Upper lobe of right lung (tissue), 1 donor: Measurements from ENCODE around the gene CLCNKB. TPM values are rescaled to one million over a fixed set of nuclear protein-coding genes. Genes with fewer than 3 reads are reported as not detected.

Experiments
- ATAC-seq: fragments of 200-7000 bp; cut with Tn5 transposase; one replicate; pipeline ENCODE4 v1.9.1; 2020; ENCODE audit warnings: mild to moderate bottlenecking, moderate library complexity
- DNase-seq: peaks from one replicate; pipeline ENCODE4 v3.0.0-alpha.2; 2020
- H3K27ac ChIP-seq: fragments of 200-600 bp; one replicate; pipeline ENCODE4 v1.8.0; 2022
- H3K27me3 ChIP-seq: fragments of 200-600 bp; one replicate; pipeline ENCODE4 v1.8.0; 2022; ENCODE audit warnings: mild to moderate bottlenecking
- H3K36me3 ChIP-seq: fragments of 200-600 bp; one replicate; pipeline ENCODE4 v1.8.0; 2022
- H3K4me1 ChIP-seq: fragments of 200-600 bp; one replicate; pipeline ENCODE4 v1.8.0; 2022
- H3K4me3 ChIP-seq: fragments of 200-600 bp; one replicate; pipeline ENCODE4 v1.8.0; 2022; ENCODE audit warnings: mild to moderate bottlenecking
- H3K9me3 ChIP-seq: fragments of 200-600 bp; one replicate; pipeline ENCODE4 v1.8.0; 2022
- intact Hi-C: fragments of 100-400 bp; cut with DNase I; formaldehyde crosslinking; loops from one replicate; pipeline ENCODE4 v1.11.0; 2022
- total RNA-seq: library from RNA; stranded (reverse); fragmentation: NEBNext Ultra II Directional; extraction: Animal tissue kit (Norgen Biotek cat#: 25700); gene quantifications from one replicate; pipeline ENCODE4 v1.2.1, GENCODE V29; 2021
- TF ChIP-seq, protein P1 (sequence below): fragments of 200-600 bp; IDR thresholded peaks from one replicate; pipeline ENCODE4 v1.8.0; 2022; ENCODE audit warnings: antibody characterized with exemption
- donor health status: DM: no; HTN: yes; CAD: no; lungs with severe emphysema.

The CLCNKB gene
- total RNA-seq, 1 donor from 2014 or later: 0.35 TPM

DNA sequence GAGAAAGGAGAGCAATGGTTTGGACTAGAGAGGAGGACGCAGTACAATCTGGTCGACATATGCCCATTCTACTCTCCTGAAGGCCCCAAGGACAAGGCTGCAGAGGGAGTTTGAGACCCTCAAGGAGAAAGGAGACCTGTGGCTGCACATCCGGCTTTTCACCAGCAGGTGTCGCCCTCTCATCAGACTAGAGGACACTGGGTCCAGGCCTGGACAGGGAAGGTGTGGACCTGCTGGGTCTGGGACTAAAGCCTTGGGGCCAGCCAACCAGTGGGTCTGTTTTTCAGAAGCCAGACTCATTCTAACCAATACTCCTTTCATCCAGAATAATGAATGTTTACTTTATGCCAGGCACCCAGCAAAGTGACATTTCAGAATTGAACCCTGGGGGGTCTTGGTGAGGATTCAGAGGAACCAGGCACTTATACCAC lies 34.5 kb upstream of the CLCNKB start:
- Histone ChIP-seq H3K36me3 (no peaks in the 10 kb centered on the region), H3K9me3 (no peaks in the 10 kb centered on the region), H3K27ac (no peak overlapping the region), H3K4me1 (peaks cover 16% of the 10 kb centered on the region), H3K4me3 (no peak overlapping the region), H3K27me3 (no peaks in the 10 kb centered on the region)
- intact Hi-C loops: loop anchor here (5.0 kb wide), 1 partner anchor 48 kb away; no protein-coding TSS in a partner anchor
- peak; percentile 83 for ATAC-seq
- TF ChIP-seq, protein P1, sequence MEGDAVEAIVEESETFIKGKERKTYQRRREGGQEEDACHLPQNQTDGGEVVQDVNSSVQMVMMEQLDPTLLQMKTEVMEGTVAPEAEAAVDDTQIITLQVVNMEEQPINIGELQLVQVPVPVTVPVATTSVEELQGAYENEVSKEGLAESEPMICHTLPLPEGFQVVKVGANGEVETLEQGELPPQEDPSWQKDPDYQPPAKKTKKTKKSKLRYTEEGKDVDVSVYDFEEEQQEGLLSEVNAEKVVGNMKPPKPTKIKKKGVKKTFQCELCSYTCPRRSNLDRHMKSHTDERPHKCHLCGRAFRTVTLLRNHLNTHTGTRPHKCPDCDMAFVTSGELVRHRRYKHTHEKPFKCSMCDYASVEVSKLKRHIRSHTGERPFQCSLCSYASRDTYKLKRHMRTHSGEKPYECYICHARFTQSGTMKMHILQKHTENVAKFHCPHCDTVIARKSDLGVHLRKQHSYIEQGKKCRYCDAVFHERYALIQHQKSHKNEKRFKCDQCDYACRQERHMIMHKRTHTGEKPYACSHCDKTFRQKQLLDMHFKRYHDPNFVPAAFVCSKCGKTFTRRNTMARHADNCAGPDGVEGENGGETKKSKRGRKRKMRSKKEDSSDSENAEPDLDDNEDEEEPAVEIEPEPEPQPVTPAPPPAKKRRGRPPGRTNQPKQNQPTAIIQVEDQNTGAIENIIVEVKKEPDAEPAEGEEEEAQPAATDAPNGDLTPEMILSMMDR: peak; percentile 97
- peak; percentile 88 for DNase-seq

- TF ChIP-seq, protein P1: no peak
- Histone ChIP-seq H3K9me3 (no peaks in the 10 kb centered on the region), H3K27ac (no peak overlapping the region), H3K27me3 (no peaks in the 10 kb centered on the region), H3K4me3 (no peak overlapping the region), H3K4me1 (peaks cover 16% of the 10 kb centered on the region), H3K36me3 (no peaks in the 10 kb centered on the region)
- intact Hi-C loops: loop anchor here (5.0 kb wide), 1 partner anchor 48 kb away; no protein-coding TSS in a partner anchor
- no peak for DNase-seq
- ATAC-seq: no peak
Observed at GRCh38 chr1:16009678-16010077, 33.9 kb upstream of the CLCNKB start.

DNA sequence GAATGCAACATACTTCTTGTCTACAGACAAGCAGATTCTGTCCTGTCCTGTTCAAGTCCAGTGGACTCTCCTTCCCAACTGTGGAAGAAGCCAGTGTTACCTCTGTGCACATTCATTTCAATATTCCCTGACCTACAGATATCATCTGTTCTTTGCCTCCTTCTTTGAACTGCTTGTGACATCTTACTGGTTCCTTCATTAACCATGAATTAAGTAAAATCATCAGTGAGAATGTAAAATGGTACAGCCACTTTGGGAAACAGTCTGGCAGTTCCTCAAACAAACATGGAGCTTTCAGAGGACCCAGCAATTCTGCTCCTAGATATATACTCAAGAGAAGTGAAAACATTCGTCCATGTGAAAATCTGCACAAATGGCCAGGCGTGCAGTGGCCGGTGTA lies 32.7 kb upstream of the CLCNKB start:
- no peak overlapping the region for H3K4me3 ChIP-seq
- TF ChIP-seq, protein P1: no peak
- H3K27ac ChIP-seq: no peak overlapping the region
- no peaks in the 10 kb centered on the region for H3K9me3 ChIP-seq
- ATAC-seq (no peak), DNase-seq (no peak)
- no peaks in the 10 kb centered on the region for H3K27me3 ChIP-seq
- peaks cover 16% of the 10 kb centered on the region for H3K4me1 ChIP-seq
- intact Hi-C loops: no loop called here
- no peaks in the 10 kb centered on the region for H3K36me3 ChIP-seq

DNA sequence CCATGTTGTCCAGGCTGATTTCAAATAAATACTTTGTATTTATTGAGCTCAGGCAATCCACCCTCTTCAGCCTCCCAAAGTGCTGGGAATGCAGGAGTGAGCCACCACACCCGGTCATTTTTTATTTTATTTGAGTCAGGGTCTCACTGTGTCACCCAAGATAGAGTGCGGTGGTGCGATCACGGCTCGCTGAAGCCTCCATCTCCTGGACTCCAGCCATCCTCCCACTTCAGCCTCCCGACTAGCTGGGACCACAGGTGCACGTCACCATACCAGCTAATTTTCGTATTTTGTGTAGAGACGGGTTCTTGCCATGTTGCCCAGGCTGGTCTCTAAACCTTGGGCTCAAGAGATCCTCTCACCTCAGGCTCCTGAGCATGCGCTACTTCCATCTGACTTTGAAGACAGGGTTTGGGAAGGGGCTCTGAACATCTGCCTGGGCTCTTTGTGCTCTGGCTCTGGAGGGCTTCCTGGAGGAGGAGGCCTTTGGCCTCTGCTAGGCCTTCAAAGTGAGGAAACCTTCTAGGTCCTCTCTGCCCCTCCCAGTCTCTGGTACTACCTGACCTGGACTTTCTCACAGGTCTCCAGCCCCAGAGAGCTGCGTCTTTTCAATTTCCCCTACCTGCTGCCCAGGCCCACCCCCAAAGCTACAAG lies 31.5 kb upstream of the CLCNKB start:
- ATAC-seq (no peak), DNase-seq (no peak)
- H3K4me1 ChIP-seq: peaks cover 16% of the 10 kb centered on the region
- intact Hi-C loops: no loop called here
- no peaks in the 10 kb centered on the region for H3K27me3 ChIP-seq
- H3K36me3 ChIP-seq: no peaks in the 10 kb centered on the region
- TF ChIP-seq, protein P1: no peak
- no peak overlapping the region for H3K27ac ChIP-seq
- no peaks in the 10 kb centered on the region for H3K9me3 ChIP-seq
- no peak overlapping the region for H3K4me3 ChIP-seq

GRCh38 chr1:16012590-16013219 lies 30.9 kb upstream of the CLCNKB start:
- no peaks in the 10 kb centered on the region for H3K27me3 ChIP-seq
- peak overlapping the region; percentile 60 for H3K27ac ChIP-seq
- no peaks in the 10 kb centered on the region for H3K36me3 ChIP-seq
- peak; percentile 87 for DNase-seq
- ATAC-seq: peak; percentile 77
- H3K4me3 ChIP-seq: peak overlapping the region; percentile 46
- H3K4me1 ChIP-seq: peaks cover 19% of the 10 kb centered on the region
- H3K9me3 ChIP-seq: no peaks in the 10 kb centered on the region
- TF ChIP-seq, protein P1: no peak
- intact Hi-C loops: no loop called here
